Immature natural killer cell (primary cell): ENCODE data around the gene SLC35E2B. TPM values are rescaled to one million over a fixed set of nuclear protein-coding genes. Genes with fewer than 3 reads are reported as not detected.
"Not testable (repeated sequence)": the region's sequence is repeated elsewhere in the genome, so short reads cannot be mapped to it uniquely, and the experiment has no call there.

ENCODE experiments used
- DNase-seq, 3 donors: peaks; one replicate each; pipeline ENCODE4 v3.0.0; 2022; ENCODE audit warnings: mixed read lengths in 1 of 3
- H3K27ac Mint-ChIP-seq, 6 donors: one replicate each; pipeline ENCODE4 v1.8.0; 2020; ENCODE audit warnings: mixed read lengths in 6 of 6, mild to moderate bottlenecking in 5 of 6, inconsistent platforms in 4 of 6, moderate library complexity in 3 of 6
- H3K27me3 Mint-ChIP-seq, 3 donors: one replicate each; pipeline ENCODE4 v1.8.0; 2020 to 2021; ENCODE audit warnings: low read depth in 3 of 3, mild to moderate bottlenecking in 3 of 3, mixed read lengths in 3 of 3, moderate library complexity in 3 of 3, inconsistent platforms in 1 of 3
- H3K36me3 Mint-ChIP-seq, 3 donors: one replicate each; pipeline ENCODE4 v1.8.0; 2020; ENCODE audit warnings: mixed read lengths in 3 of 3, inconsistent platforms in 2 of 3, mild to moderate bottlenecking in 2 of 3
- H3K4me1 Mint-ChIP-seq, 2 donors: one replicate each; pipeline ENCODE4 v1.8.0; 2020; ENCODE audit warnings: inconsistent platforms in 2 of 2, mild to moderate bottlenecking in 2 of 2, mixed read lengths in 2 of 2, moderate library complexity in 1 of 2
- H3K4me3 Mint-ChIP-seq, 5 donors: one replicate each; pipeline ENCODE4 v1.8.0; 2020; ENCODE audit warnings: mild to moderate bottlenecking in 5 of 5, mixed read lengths in 5 of 5, inconsistent platforms in 3 of 5, moderate library complexity in 3 of 5
- H3K9me3 Mint-ChIP-seq, 6 donors: one replicate each; pipeline ENCODE4 v1.8.0; 2020; ENCODE audit warnings: mild to moderate bottlenecking in 6 of 6, mixed read lengths in 6 of 6, inconsistent platforms in 4 of 6, moderate library complexity in 3 of 6
- polyA plus RNA-seq, 3 donors: library from polyadenylated mRNA; unstranded; fragments of 300-500 nt; fragmentation: Illumina TruSeq; gene quantifications; one replicate each; pipeline ENCODE4 v1.2.3, GENCODE V29; 2021

The SLC35E2B gene
- polyA plus RNA-seq, 3 donors from 2014 or later = 14.4 to 37.7 (median 18.1) TPM

GRCh38 chr1:1658583-1659549 is 33.7 kb downstream of the SLC35E2B start, which contains the start of gene CDK11B:
Gene CDK11B (minus strand): TSS chr1:1659004. CDS start chr1:1657485, 1,519 bp downstream.
- peak within 1 kb of the TSS; percentile 91 to 97 (median 95) for H3K4me3 Mint-ChIP-seq
- peak within 1 kb of the TSS; percentile 96 to 100 (median 98) for H3K27ac Mint-ChIP-seq
- not testable (repeated sequence) for H3K27me3 Mint-ChIP-seq, H3K9me3 Mint-ChIP-seq, H3K4me1 Mint-ChIP-seq, H3K36me3 Mint-ChIP-seq
- DNase-seq = peak; percentile 97 to 98 (median 98)

- H3K4me1 Mint-ChIP-seq, H3K27me3 Mint-ChIP-seq, H3K9me3 Mint-ChIP-seq, DNase-seq, H3K4me3 Mint-ChIP-seq: not testable (repeated sequence)
- Mint-ChIP-seq H3K36me3 (peaks cover 16 to 44% (median 36%) of the 10 kb centered on the region in 3 donors), H3K27ac (peak overlapping the region in 1 of 6 donors; percentile 39)
Observed at GRCh38 chr1:1648265-1648664, 44.3 kb downstream of the SLC35E2B start.

GRCh38 chr1:1647567-1648241 is 44.9 kb downstream of the SLC35E2B start:
- Mint-ChIP-seq H3K27ac (peak overlapping the region in 1 of 6 donors; percentile 56), H3K36me3 (peaks cover 16 to 44% (median 37%) of the 10 kb centered on the region in 3 donors)
- H3K4me3 Mint-ChIP-seq, DNase-seq, H3K27me3 Mint-ChIP-seq, H3K9me3 Mint-ChIP-seq, H3K4me1 Mint-ChIP-seq: not testable (repeated sequence)

GRCh38 chr1:1646326-1646725 is 46.3 kb downstream of the SLC35E2B start:
- H3K9me3 Mint-ChIP-seq, H3K4me1 Mint-ChIP-seq, DNase-seq, H3K27ac Mint-ChIP-seq, H3K27me3 Mint-ChIP-seq, H3K4me3 Mint-ChIP-seq: not testable (repeated sequence)
- H3K36me3 Mint-ChIP-seq = peaks cover 8 to 35% (median 25%) of the 10 kb centered on the region in 3 donors

- H3K27ac Mint-ChIP-seq, H3K4me3 Mint-ChIP-seq, H3K4me1 Mint-ChIP-seq, H3K27me3 Mint-ChIP-seq, H3K9me3 Mint-ChIP-seq, DNase-seq, H3K36me3 Mint-ChIP-seq: not testable (repeated sequence)
Observed at GRCh38 chr1:1640711-1641461, 51.7 kb downstream of the SLC35E2B start.

- not testable (repeated sequence) for H3K4me1 Mint-ChIP-seq, H3K9me3 Mint-ChIP-seq, H3K27me3 Mint-ChIP-seq, H3K36me3 Mint-ChIP-seq, DNase-seq, H3K4me3 Mint-ChIP-seq, H3K27ac Mint-ChIP-seq
Observed at GRCh38 chr1:1640081-1640480, 52.5 kb downstream of the SLC35E2B start.

- H3K27me3 Mint-ChIP-seq, H3K36me3 Mint-ChIP-seq, H3K4me3 Mint-ChIP-seq, H3K9me3 Mint-ChIP-seq, H3K4me1 Mint-ChIP-seq, DNase-seq: not testable (repeated sequence)
- H3K27ac Mint-ChIP-seq = peak overlapping the region in 1 of 6 donors; percentile 50
Observed at GRCh38 chr1:1639368-1639767, 53.2 kb downstream of the SLC35E2B start.

- H3K4me3 Mint-ChIP-seq, H3K27me3 Mint-ChIP-seq, H3K27ac Mint-ChIP-seq, H3K9me3 Mint-ChIP-seq, H3K36me3 Mint-ChIP-seq, H3K4me1 Mint-ChIP-seq, DNase-seq: not testable (repeated sequence)
Observed at GRCh38 chr1:1638528-1638927, 54.1 kb downstream of the SLC35E2B start.

- not testable (repeated sequence) for H3K27ac Mint-ChIP-seq, H3K4me3 Mint-ChIP-seq, H3K4me1 Mint-ChIP-seq
Observed at GRCh38 chr1:1637479-1637875, 55.1 kb downstream of the SLC35E2B start.

GRCh38 chr1:1636621-1637478 is 55.7 kb downstream of the SLC35E2B start:
- H3K4me1 Mint-ChIP-seq, H3K36me3 Mint-ChIP-seq, H3K9me3 Mint-ChIP-seq, H3K27me3 Mint-ChIP-seq, DNase-seq: not testable (repeated sequence)
- Mint-ChIP-seq H3K27ac (peak overlapping the region in 2 of 6 donors; percentile 12 to 65), H3K4me3 (peak overlapping the region in 1 of 5 donors; percentile 17)

More at GRCh38 chr1:1637479-1637875, 55.1 kb downstream of the SLC35E2B start:
- not testable (repeated sequence) for DNase-seq, H3K27me3 Mint-ChIP-seq, H3K9me3 Mint-ChIP-seq, H3K36me3 Mint-ChIP-seq

- H3K36me3 Mint-ChIP-seq, H3K4me1 Mint-ChIP-seq, H3K4me3 Mint-ChIP-seq, H3K9me3 Mint-ChIP-seq, H3K27ac Mint-ChIP-seq, DNase-seq: not testable (repeated sequence)
- peaks cover 8 to 10% (median 10%) of the 10 kb centered on the region in 3 donors for H3K27me3 Mint-ChIP-seq
Observed at GRCh38 chr1:1634613-1635012, 58.0 kb downstream of the SLC35E2B start.

- H3K36me3 Mint-ChIP-seq, H3K9me3 Mint-ChIP-seq, DNase-seq, H3K4me1 Mint-ChIP-seq, H3K4me3 Mint-ChIP-seq, H3K27ac Mint-ChIP-seq: not testable (repeated sequence)
- H3K27me3 Mint-ChIP-seq = peaks cover 8 to 15% (median 10%) of the 10 kb centered on the region in 3 donors
Observed at GRCh38 chr1:1633409-1633808, 59.2 kb downstream of the SLC35E2B start.
